Smooth muscle cell (in vitro differentiated cells): ENCODE measurements around the gene DACT1. TPM values are rescaled to one million over a fixed set of nuclear protein-coding genes. Genes with fewer than 3 reads are reported as not detected.

Source experiments
- DNase-seq: peaks from one replicate; lab custom pipeline; 2025; ENCODE audit not compliant: unreplicated experiment; lab: John Stamatoyannopoulos, UW
- H2AFZ ChIP-seq: fragments of 200-600 bp; sonication (generic); 2 replicates; pipeline ENCODE4 v1.6.0; 2016; ENCODE audit warnings: antibody characterized with exemption, low read depth, mild to moderate bottlenecking
- H3F3A ChIP-seq: fragments of 200-600 bp; sonication (generic); 2 replicates; pipeline ENCODE4 v1.6.0; 2017; ENCODE audit warnings: antibody characterized with exemption, low read depth
- H3K27ac ChIP-seq: fragments of 200-600 bp; sonication (generic); 2 replicates; pipeline ENCODE4 v1.5.1; 2016; ENCODE audit warnings: low read depth, mild to moderate bottlenecking
- H3K27me3 ChIP-seq: fragments of 200-600 bp; sonication (generic); 2 replicates; pipeline ENCODE4 v1.6.1; 2016; ENCODE audit warnings: low read depth, mild to moderate bottlenecking
- H3K36me3 ChIP-seq: fragments of 200-600 bp; sonication (generic); 2 replicates; pipeline ENCODE4 v1.5.1; 2016; ENCODE audit warnings: low read depth
- H3K4me1 ChIP-seq: fragments of 200-600 bp; sonication (generic); 2 replicates; pipeline ENCODE4 v1.5.1; 2016; ENCODE audit warnings: low read depth
- H3K4me2 ChIP-seq: fragments of 200-600 bp; sonication (generic); 2 replicates; pipeline ENCODE4 v1.6.0; 2016; ENCODE audit warnings: mild to moderate bottlenecking
- H3K4me3 ChIP-seq: fragments of 200-600 bp; sonication (generic); 2 replicates; pipeline ENCODE4 v1.5.1; 2016; ENCODE audit warnings: mild to moderate bottlenecking
- H3K79me2 ChIP-seq: fragments of 200-600 bp; sonication (generic); 2 replicates; pipeline ENCODE4 v1.6.0; 2016; ENCODE audit warnings: low read depth, mild to moderate bottlenecking
- H3K9ac ChIP-seq: fragments of 200-600 bp; sonication (generic); 2 replicates; pipeline ENCODE4 v1.6.0; 2016; ENCODE audit warnings: low read depth
- H3K9me3 ChIP-seq: fragments of 200-600 bp; sonication (generic); replicated peaks from 2 replicates; pipeline ENCODE4 v1.5.1; 2016; ENCODE audit warnings: low read depth
- H4K20me1 ChIP-seq: fragments of 200-600 bp; sonication (generic); 2 replicates; pipeline ENCODE4 v1.6.0; 2016; ENCODE audit warnings: low read depth
- WGBS: methylation state at CpG from one replicate; pipeline ENCODE4 v1.1.7; 2016; ENCODE audit warnings: low lambda C conversion rate; 5-methylcytosine and 5-hydroxymethylcytosine counted together
- polyA plus RNA-seq: library from polyadenylated mRNA; unstranded; fragments of >200 nt; fragmentation: Nextera tagmentation; extraction: Ambion mirVana; gene quantifications from 2 replicates; pipeline ENCODE4 v1.2.1, GENCODE V29; 2016
- total RNA-seq: library from RNA; depleted of rRNA; stranded (reverse); fragments of >200 nt; gene quantifications from 2 replicates; pipeline ENCODE4 v1.2.3, GENCODE V29; 2014
- TF ChIP-seq, protein P1 (sequence below): fragments of 200-600 bp; sonication (generic); IDR thresholded peaks from 2 replicates; pipeline ENCODE4 v1.5.1; 2017; ENCODE audit warnings: borderline replicate concordance, mild to moderate bottlenecking, antibody characterized with exemption; ENCODE audit not compliant: insufficient read depth, poor library complexity, severe bottlenecking

DACT1 gene
- total and polyA plus RNA-seq, 2 experiments from 2014 or later, result 91.4 to 92.4 TPM

DNA sequence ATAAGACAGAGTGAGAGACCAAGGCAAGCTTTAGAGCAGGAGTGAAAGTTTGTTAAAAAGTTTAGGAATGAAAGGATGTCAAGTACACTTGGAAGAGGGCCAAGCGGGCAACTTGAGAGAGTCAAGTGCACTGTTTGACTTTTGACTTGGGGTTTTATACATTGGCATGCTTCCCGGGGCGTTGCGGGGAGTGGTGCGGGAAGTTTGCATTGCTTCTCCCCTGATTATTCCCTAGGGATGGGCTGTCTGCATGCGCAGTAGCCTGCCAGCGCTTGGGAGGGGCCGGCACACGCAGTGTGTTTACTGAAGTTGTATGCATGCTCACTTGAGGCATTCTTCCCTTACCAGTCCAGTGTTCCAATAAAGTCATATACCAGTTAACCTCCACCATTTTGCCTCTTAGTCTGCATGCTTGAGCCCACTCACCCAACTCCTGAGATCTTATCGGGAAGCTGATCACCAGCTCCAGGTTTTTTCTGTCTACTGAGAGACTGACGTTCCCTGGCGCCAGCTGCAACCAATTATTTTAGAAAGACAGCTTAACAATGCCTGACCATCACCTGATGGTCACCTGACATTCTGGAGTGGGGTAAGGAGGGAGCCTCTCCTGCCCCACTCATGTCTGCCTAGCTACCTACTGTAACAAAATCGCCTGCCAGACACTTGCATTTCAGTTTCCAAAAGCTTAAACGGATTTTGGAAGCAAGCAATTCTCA, 53.2 kb downstream of the DACT1 start:
- no peak for DNase-seq
- Histone ChIP-seq H4K20me1 (no peaks in the 10 kb centered on the region), H3K4me1 (no peaks in the 10 kb centered on the region), H3K79me2 (no peaks in the 10 kb centered on the region), H3K9ac (no peak overlapping the region), H2AFZ (no peak overlapping the region), H3F3A (no peaks in the 10 kb centered on the region), H3K27ac (no peak overlapping the region), H3K4me3 (no peak overlapping the region), H3K4me2 (no peak overlapping the region), H3K27me3 (no peaks in the 10 kb centered on the region), H3K9me3 (no peaks in the 10 kb centered on the region), H3K36me3 (no peaks in the 10 kb centered on the region)
- TF ChIP-seq, protein P1, sequence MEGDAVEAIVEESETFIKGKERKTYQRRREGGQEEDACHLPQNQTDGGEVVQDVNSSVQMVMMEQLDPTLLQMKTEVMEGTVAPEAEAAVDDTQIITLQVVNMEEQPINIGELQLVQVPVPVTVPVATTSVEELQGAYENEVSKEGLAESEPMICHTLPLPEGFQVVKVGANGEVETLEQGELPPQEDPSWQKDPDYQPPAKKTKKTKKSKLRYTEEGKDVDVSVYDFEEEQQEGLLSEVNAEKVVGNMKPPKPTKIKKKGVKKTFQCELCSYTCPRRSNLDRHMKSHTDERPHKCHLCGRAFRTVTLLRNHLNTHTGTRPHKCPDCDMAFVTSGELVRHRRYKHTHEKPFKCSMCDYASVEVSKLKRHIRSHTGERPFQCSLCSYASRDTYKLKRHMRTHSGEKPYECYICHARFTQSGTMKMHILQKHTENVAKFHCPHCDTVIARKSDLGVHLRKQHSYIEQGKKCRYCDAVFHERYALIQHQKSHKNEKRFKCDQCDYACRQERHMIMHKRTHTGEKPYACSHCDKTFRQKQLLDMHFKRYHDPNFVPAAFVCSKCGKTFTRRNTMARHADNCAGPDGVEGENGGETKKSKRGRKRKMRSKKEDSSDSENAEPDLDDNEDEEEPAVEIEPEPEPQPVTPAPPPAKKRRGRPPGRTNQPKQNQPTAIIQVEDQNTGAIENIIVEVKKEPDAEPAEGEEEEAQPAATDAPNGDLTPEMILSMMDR, result no peak
- WGBS, result 87% methylated on average over 14 of the region's 14 CpGs

DNA sequence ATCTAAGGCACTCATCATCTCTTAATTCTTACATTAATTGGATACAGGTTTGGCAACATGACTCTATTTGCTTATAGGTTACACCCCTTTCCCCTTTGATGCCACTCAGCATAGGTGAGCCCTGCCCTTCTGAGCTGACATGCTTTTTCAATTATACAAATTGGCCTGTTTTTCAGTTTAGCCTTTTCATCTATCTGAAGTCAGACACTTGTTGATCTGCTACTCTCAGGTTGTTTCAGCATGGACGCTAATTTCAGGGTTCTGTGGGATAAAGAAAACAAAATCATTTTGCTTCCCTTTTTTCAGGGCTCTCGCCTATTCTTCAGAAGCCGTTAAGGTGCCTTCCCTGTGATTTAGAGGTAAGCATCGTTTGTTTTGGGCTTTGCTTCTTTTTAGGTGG, 55.3 kb downstream of the DACT1 start:
- H3K36me3 ChIP-seq, result no peaks in the 10 kb centered on the region
- WGBS, result 89% methylated on average over 4 of the region's 4 CpGs
- TF ChIP-seq, protein P1, result no peak

DNA sequence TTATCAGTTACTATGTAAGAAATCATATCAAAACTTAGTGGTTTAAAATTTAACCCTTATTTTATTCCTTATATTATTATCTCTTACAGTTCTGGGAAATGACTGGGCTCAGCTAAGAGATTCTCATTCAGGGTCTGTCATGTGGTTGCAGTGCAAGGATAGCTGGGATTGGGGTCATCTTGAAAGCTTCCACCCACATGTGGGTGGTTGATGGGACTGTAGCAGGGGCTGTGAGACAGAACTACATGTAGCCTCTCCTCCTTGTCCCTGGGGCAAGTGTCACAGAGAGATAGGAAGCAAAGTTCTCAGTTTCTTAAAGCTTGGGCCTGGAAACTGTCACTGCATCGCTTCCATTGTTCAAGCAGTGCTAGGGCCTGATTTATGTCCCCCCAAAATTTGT, 57.8 kb downstream of the DACT1 start:
- Histone ChIP-seq H3K4me2 (no peak overlapping the region), H3K79me2 (no peaks in the 10 kb centered on the region), H3K9ac (no peak overlapping the region), H3K4me3 (no peak overlapping the region), H3K4me1 (no peaks in the 10 kb centered on the region), H4K20me1 (no peaks in the 10 kb centered on the region), H3K27ac (no peak overlapping the region), H2AFZ (no peak overlapping the region), H3F3A (no peaks in the 10 kb centered on the region), H3K27me3 (no peaks in the 10 kb centered on the region), H3K36me3 (no peaks in the 10 kb centered on the region), H3K9me3 (no peaks in the 10 kb centered on the region)
- DNase-seq, result no peak
- TF ChIP-seq, protein P1, result no peak
- 89% methylated on average over 1 of the region's 1 CpG for whole genome bisulfite sequencing

More for the DNA sequence above, 55.3 kb downstream of the DACT1 start:
- Histone ChIP-seq H3K4me2 (no peak overlapping the region), H4K20me1 (no peaks in the 10 kb centered on the region), H3K9ac (no peak overlapping the region), H3K4me1 (no peaks in the 10 kb centered on the region), H3K9me3 (no peaks in the 10 kb centered on the region), H2AFZ (no peak overlapping the region), H3K27ac (no peak overlapping the region), H3K79me2 (no peaks in the 10 kb centered on the region), H3K4me3 (no peak overlapping the region), H3F3A (no peaks in the 10 kb centered on the region), H3K27me3 (no peaks in the 10 kb centered on the region)
- no peak for DNase-seq

DNA sequence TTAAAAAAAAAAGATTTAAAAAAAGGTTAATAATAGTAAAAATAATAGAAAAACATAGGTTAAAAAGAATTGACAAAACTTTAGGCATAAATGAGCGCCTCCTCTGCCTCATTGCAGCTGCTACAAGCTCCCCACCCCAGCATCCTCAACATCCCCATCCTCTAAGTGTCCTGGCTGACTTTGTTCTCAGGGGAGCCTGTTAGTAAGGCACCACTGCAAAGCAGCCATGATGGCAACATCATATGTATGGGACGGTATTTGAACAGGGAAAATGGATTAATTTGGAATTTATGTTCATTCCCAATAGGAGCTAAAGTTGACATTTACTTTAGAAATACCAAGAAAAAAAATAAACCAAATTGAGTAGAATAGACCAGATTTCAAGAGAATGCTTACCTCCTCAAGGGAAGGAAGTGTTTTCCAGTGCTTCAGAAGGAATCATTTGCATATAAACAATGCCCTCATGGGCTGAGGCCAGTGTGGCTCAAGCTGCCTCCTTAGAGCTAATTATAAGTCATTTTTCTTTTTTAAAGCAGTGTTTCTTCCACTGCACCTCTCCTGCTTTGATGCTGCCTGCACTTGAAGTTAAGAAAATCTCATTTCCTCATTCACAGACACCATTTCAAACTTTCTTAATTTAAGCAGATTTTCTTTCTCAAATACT, 59.6 kb downstream of the DACT1 start:
- no peaks in the 10 kb centered on the region for H3F3A ChIP-seq
- TF ChIP-seq, protein P1, result no peak

More for the DNA sequence above, 59.6 kb downstream of the DACT1 start:
- Histone ChIP-seq H3K9me3 (no peaks in the 10 kb centered on the region), H3K27me3 (no peaks in the 10 kb centered on the region), H3K79me2 (no peaks in the 10 kb centered on the region), H3K36me3 (no peaks in the 10 kb centered on the region), H3K27ac (no peak overlapping the region), H3K4me3 (no peak overlapping the region), H3K9ac (no peak overlapping the region), H3K4me1 (no peaks in the 10 kb centered on the region), H3K4me2 (no peak overlapping the region), H2AFZ (no peak overlapping the region), H4K20me1 (no peaks in the 10 kb centered on the region)
- DNase-seq, result no peak
- 90% methylated on average over 2 of the region's 2 CpGs for WGBS
